NCI-H774 (cell line): ENCODE results near the gene MARF1.
"Not testable (repeated sequence)": the region's sequence is repeated elsewhere in the genome, so short reads cannot be mapped to it uniquely, and the experiment has no call there.

Experiments
- DNase-seq: peaks from one replicate; lab custom pipeline; 2025; lab: John Stamatoyannopoulos, UW

MARF1 gene

GRCh38 chr16:15572329-15573001 lies 70.5 kb downstream of the MARF1 start:
- DNase-seq = no peak

- no peak for DNase-seq
These were observed 71.4 kb downstream of the MARF1 start for GRCh38 chr16:15571557-15571956.

- not testable (repeated sequence) for DNase-seq
These were observed 72.3 kb downstream of the MARF1 start for GRCh38 chr16:15570666-15571065.

DNA sequence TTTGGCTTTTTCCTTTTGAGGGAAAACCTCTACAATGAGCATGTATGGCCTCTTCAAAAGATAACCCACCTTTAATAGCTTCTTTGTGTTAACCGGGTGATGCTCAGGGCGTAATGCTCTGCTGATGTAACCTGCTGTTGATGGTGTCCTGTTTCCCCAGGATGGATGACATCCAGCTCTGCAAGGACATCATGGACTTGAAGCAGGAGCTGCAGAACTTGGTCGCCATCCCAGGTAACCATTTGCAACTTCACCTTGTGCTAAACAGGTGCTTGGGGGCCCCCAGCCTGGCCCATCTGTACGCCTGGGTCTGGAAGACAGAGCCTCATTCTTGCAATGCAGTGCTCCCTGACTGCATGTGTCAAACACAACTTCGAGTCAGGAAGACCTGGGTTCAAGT lies 75.1 kb downstream of the MARF1 start:
- DNase-seq = no peak

GRCh38 chr16:15566095-15566494 lies 76.9 kb downstream of the MARF1 start:
- no peak for DNase-seq

- DNase-seq = no peak
These were observed 78.2 kb downstream of the MARF1 start for GRCh38 chr16:15564604-15565339.

DNA sequence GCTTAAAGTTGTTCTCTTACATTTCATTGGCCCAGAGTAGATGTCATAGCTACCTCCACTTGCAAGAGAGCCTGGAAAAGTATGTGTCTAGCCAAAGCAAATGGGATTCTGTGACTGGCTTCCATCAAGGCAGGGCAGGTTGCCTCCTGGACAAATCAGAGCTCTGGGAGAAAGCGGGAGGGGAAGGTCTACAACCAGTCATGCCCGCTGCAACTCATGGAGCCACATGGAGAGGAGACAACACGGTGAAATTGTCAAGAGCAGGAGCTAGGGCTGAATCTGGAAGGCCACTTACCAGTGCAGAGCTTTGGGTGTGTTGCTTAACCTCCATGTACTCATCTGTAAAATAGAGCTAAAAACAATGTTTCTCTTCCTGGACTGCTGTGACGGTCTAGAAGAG lies 83.8 kb downstream of the MARF1 start:
- DNase-seq = no peak

GRCh38 chr16:15557258-15557657 lies 85.7 kb downstream of the MARF1 start:
- DNase-seq = no peak

GRCh38 chr16:15556130-15556529 lies 86.8 kb downstream of the MARF1 start:
- no peak for DNase-seq

DNA sequence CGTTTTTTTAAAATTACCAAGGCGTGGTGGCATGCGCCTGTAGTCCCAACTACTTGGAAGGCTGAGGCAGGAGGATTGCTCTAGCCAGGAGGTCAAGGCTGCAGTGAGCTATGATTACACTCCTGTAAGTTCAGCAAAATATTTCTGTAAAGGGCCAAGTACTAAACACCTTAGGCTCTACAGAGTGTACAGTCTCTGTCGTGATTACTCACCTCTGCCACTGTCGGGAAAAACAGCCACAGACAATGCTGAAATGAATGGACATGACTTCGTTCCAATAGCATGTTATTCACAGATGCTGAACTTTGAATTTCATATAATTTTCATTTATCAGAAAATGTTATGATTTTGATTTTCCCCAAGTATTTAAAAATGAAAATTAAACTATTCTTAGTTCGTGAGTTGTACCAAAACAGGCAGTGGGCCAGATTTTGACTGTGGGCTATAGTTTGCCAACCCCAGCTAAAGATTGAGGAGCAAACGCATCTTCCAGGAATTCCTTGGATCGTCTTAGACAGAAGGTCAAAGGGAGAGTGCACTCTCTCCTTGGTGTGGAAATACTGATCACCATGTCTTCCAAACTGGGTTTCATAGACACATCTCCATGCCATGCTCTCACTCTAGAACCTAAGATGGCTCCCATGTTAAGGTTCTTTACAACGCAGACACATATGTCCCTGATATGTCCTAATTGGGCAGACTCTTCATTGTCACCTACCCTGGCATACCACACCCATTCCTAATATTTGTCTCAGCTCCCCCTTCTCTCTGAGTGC lies 89.5 kb downstream of the MARF1 start:
- no peak for DNase-seq

DNA sequence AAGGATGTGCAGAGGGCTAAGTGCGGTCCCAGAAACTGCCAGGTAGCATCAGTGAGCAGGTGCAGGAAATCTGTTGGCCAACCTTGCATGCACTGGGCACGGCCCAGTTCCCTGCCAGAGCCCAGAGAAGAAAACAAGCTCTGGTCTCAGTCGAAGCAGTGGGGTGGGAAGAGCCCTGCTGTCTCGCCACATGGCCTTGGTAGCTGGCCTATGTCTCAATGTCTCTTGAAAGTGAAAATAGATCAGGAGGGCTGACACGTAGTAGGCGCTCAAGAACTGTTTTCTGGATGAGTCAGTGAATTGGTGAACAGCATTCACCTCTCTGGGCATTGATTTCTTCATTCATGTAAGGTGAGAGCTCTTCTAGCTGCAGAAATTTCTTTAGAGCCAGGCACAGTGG lies 90.4 kb downstream of the MARF1 start:
- DNase-seq = no peak

- DNase-seq = no peak
These were observed 94.5 kb downstream of the MARF1 start for GRCh38 chr16:15548482-15548891.

- DNase-seq = no peak
These were observed 95.2 kb downstream of the MARF1 start for GRCh38 chr16:15547768-15548096.

- DNase-seq = not testable (repeated sequence)
These were observed 95.7 kb downstream of the MARF1 start for GRCh38 chr16:15547072-15547767.

GRCh38 chr16:15545544-15545943 lies 97.4 kb downstream of the MARF1 start:
- DNase-seq = no peak

- DNase-seq = no peak
These were observed 98.5 kb downstream of the MARF1 start for GRCh38 chr16:15544405-15544804.
